HG03159 (cell line): ENCODE results near the gene SAMD10.

Experiments used
- ATAC-seq: cut with Tn5 transposase; IDR thresholded peaks from one replicate; pipeline ENCODE4 v1.9.1; 2021; ENCODE audit warnings: mild to moderate bottlenecking, moderate library complexity; ENCODE audit not compliant: unreplicated experiment

The SAMD10 gene

DNA sequence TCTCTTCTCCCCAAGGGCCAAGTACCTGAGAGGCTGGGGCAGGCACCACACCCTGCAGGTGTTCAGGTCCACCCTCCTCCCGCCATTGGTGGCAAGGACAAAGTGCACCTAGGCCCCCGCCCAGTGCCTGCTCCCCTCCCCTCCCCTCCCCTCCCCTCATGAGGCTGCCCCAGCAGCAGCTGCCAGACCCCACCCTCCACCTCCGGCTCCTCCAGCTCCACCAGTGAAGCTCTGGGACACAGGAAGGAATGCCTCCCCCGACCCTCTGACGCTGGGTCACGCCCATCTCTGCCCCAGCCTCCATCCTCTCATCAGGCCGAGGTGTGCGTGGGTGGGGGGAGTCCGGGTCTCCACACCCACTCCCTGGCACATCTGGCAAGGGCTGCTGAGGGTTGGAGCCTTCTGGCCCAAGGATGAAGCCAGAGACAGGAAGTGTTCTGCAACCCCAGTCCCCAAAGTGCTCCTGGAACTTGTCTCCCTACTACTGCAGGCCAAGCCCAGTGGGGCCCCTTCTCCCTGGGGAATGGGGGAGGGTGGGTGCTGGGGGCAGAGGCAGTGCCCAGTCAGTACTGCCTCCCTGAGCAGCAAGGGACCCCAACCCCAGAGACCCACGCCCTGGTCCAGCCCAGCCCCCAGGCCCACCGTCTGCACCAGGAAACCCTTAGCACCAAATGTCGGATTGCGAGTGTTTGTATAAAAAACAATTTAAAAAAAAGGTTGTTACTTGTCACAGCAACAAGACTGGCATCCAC lies 21.6 kb downstream of the SAMD10 start:
- ATAC-seq = no peak

DNA sequence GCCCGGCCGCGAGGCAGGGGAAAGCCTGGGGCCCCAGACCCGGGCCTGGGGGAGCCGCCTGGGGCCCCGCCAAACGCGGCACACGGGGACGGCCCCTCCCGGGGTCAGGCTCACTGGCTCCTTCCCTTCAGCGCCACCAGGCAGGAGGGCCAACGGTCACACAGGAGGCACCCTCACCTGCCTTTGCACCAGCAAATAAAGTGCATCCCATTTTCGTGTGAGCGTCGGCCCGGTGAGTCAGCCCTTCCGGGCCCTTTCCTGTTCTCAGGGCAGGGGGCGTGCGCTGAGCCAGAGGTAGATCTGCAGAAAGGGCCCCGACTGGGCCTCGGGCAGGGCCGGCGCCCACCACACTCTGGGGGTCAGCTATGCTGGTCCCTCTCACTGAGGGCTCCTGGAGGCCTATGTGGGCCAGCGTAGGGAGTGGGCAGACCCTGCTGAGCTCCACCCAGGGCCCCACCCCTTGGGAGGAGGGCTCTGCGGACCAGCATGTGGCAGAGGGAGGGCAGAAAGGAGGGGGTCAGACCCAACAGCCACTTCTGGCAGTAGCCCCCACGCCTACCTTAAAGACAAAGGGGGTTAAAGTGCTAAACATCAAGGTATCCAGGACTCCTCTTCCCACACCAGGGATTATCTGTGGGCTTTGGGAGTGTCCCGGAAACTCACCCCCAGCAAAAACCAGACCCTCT lies 22.3 kb downstream of the SAMD10 start:
- no peak for ATAC-seq

DNA sequence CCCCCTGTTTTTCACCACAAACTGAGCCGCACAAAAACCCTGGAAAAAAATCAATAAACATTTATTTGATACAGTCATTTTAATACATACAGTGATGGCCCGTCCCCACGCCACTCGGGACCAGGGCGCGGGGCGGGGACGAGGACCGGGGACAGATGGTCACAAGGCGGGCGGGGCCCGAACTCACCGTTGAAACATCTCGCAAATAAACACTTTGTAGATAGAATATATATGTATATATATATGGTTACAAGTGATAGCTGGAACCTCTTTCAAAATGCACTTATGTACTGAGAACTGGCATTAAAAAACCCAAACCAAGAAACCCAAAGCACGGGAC lies 22.8 kb downstream of the SAMD10 start:
- peak; percentile 11 for ATAC-seq

DNA sequence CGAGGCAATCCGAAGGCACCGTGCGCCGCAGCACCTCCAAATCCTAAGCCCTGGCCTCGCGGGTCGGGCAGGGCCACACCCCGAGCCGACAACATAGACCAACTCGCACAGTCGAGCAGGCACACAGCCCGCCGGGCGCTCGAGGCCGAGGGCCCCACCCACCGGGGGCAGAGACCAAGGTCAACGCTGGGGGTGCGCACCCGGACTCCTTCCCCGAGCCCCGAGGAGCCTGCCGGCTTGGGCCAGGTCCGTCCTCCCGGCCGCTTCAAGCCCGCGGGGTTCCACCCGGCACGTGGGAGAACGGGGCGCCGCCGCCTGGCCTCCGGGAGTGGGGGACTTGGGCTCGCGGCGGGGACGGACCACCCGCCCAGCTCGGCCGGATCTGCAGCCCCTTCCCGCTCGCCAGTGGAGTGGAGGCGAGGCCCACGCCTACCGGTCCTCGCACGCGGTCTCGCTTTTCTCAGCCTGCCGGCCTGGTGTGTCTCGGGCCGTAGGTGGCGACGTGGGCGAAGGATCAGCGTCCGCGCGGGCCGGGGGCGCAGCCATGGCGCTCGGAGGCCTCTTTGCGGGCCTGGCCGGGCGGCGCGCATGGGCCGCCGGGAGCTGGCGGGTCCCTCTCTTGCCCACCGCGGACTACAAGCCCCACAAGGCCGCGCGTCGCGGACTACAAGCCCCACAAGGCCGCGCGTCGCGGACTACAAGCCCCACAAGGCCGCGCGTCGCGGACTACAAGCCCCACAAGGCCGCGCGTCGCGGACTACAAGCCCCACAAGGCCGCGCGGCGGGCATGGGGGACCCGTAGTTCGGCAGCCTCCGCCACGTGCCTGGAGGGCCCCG lies 23.4 kb downstream of the SAMD10 start, which contains the start of gene UCKL1:
Gene UCKL1 (minus strand): TSS at position 590 of the 837 bp plus-strand sequence. CDS start 44 bp downstream, at position 546.
- ATAC-seq = peak; percentile 69

DNA sequence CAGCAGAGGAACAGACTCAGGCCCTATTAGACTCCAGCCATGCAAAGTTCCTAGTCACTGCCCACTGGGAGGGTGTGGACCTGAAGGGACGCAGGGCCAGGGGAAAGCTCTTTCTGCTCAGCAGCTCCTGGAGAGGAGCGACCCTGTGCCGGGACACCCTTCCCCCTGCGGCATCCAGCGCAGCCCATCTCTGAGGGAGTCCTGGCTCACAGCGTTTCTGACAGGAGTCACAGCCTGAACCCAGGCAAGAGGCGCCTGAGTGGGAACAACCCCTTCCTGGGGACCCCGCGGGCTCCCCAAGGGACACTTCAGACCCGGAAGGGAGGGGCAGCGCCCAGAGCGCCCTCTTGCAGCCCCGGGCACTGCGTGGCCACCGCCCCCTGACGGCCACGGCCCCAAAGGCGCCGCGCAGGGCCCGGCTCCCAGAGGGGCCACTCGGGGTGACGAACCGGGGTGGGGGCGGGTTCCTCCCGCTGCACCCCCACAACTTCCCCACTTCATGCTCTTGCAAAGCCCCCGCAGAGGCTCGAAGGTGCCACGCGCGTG lies 24.1 kb downstream of the SAMD10 start:
- peak; percentile 23 for ATAC-seq

DNA sequence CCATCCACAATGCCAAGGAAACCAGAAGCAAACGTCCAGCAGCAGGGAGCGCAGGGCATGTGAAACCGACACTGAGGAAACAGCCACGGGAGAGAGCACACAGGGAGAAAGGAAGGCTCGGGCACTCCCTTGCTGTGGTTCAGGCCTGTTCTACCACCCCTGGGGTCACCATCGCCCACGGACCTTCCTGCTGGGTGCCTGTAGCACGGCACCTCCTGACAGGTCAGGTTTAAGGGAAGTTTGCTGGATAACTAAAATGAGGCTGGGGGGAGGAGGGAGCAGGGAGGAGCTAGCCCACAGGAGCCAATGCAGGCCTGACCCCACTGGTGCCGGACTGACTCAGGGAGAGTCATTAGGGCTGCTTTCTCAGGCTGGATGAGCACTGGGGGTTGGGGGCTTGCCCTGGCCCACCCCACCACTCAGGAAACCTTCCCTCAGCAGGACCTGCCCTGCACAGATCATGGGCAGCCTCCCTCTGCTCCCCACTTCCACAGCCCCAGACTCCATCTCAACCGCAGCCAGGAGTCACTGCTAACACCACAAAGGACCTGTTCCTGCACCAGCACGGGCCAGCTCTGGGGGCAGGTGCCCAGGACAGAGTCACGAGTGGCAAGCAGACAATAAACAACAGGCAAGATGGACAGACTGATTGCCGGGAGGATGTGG lies 25.5 kb downstream of the SAMD10 start:
- ATAC-seq = no peak

DNA sequence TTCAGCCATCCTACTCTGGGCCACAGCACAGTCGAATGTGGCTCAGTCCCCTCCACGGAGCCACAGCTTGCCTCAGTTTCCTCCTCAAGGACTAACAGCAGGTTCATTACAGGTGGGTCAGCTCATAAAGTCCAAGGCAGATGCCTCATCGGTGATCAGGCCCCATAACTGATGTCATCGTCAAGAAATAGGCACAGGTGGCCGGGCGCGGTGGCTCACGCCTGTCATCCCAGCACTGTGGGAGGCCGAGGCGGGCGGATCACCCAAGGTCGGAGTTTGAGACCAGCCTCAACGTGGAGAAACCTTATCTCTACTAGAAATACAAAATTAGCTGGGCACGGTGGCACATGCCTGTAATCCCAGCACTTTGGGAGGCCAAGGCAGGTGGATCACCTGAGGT lies 26.7 kb downstream of the SAMD10 start:
- ATAC-seq = no peak

DNA sequence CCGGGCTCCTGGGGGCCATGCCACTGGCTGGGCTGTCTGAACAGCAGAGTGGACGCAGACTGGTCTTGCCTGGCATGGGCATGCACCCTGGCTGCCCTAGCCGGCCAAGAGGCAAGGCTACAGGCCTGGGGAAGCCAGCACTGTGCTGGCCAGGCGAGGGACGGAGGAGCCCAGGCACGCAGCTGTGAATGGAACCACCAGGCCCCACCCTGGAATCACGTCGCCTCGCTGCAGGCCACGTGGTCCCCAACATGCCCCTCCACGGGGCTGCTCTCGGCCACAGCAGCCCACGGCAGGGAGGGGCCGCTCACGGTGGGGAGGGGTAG lies 27.3 kb downstream of the SAMD10 start:
- ATAC-seq = no peak

DNA sequence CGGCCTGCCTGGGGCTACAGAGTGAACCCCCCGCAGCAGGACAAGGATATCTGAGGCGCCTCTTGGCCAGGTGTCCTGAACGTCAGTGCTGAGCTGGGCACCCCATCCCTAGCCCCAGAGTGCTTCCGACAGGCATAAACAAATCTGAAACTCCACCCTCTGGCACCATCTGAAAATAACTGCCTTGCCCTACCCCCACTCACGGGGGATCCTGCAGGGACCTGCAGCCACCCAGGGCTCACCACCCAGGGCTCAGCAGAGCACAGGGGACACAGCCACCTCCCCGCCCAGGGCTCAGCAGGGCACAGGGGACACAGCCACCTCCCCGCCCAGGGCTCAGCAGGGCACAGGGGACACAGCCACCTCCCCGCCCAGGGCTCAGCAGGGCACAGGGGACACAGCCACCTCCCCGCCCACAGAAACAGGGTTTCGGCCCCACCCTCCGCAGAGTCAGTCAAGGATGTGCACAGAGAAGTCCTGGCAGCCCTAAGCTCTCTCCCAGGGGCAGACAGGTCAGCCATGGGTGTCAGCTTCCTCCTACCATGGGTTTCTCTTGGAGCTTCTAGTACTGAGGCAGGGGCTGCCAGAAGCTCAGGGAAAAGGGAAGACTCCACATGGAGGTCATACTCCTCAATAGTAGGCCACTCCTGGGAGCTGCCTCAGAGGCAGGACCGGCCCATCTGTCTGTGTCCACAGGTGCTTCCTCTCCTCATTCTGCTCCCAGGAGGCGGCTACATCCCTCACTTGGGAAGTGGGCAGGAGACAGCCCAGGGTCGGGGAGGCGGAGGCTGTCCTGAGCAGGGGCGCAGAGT lies 27.8 kb downstream of the SAMD10 start:
- no peak for ATAC-seq

DNA sequence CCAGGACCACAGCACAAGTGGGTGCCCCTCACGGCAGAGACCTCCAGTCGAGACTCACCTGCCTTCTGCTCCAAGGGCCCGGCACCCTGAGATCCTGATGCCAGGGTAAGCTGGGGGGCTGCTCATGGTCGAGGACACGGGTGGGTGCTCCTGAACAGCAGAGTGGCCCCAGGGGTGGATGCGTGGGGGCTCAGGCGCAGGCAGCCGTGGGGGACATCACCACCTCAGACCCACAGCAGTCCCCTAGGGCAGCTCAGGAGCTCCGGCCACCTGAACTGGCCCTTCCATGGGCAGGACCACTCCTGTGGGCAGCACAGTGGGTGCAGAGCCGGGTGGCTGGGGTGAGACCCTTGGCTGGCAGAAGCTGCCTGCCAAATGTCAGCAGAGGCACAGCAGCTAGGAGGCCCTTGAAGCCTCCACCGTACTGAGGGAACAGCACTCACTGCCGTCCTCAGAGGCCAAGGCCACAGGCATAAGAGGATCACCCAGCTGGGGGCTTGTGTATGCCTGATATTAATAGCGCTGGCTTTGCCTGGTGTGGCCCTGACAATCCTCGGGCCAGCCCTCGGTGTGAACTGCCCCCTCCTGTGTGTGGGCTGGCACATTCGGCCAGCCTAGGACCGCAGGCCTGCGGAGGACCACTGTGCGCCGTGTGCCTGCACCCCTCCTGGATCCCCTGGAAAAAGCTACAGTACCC lies 28.6 kb downstream of the SAMD10 start:
- ATAC-seq = no peak

DNA sequence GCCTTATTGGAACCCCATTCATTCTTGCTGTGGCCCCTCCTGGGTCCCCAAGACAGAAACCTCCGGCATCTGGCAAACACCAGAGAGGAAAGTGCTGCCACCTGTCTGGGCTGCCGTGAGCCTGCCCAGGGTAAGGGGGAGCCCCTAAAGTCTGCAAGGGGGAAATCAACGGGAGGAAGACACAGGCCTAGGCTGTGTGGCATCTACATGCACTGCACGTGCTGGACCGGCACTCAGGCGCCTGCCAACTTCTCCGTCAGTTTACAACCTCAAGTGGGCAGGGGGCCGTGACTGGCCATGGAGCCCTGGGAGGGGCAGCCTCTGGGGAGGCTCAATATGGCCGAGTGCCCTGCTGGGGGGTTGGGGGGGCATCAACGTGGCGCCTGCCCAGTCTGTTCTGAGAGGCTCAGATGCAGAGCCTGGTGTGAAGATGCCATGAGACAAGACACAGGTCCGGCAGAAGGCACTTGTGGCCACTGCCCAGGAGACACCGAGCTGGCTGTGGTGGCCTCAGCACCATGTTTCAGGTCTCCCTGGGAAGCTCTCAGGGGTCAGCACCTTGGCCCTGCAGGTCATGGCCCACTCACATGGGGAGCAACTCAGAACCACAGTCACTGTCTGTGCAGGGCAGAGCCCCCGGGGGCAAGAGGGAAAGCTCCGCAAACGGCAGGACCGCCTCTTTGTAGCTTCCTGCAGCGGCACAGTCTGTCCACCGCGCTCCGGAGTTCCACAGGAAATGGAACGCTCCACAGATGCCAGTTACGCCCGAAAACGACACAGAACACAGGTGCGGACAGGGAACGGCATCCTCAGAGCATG lies 31.6 kb downstream of the SAMD10 start:
- ATAC-seq = no peak

DNA sequence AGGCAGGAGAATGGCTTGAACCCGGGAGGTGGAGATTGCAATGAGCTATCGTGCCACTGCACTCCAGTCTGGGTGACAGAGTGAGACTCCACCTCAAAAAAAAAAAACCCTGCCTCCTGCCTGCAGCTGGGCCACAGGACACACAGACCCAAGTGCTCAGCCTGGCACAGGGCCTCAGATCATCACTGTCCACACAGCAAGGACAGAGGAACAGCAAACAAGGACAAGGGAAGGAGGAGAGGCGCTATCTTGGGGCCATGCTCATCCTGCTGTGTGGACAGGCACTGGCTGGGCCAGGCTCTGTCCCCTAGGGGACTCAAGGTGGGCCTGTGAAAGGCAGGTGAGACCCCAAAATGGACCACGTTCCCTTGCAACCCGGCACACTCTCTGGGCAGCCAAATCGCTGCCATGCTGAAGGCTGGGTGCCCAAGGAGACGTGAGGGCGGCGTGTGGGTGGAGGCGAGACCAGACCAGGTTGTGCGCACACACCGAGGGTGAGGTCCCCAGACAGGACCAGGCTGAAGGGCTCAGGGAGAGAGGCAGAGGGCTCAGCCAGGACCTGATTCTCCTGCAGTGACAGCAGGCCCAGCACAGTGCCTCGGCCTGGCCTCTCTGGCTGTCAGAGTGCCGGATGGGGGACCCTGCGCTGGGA lies 32.3 kb downstream of the SAMD10 start:
- no peak for ATAC-seq

DNA sequence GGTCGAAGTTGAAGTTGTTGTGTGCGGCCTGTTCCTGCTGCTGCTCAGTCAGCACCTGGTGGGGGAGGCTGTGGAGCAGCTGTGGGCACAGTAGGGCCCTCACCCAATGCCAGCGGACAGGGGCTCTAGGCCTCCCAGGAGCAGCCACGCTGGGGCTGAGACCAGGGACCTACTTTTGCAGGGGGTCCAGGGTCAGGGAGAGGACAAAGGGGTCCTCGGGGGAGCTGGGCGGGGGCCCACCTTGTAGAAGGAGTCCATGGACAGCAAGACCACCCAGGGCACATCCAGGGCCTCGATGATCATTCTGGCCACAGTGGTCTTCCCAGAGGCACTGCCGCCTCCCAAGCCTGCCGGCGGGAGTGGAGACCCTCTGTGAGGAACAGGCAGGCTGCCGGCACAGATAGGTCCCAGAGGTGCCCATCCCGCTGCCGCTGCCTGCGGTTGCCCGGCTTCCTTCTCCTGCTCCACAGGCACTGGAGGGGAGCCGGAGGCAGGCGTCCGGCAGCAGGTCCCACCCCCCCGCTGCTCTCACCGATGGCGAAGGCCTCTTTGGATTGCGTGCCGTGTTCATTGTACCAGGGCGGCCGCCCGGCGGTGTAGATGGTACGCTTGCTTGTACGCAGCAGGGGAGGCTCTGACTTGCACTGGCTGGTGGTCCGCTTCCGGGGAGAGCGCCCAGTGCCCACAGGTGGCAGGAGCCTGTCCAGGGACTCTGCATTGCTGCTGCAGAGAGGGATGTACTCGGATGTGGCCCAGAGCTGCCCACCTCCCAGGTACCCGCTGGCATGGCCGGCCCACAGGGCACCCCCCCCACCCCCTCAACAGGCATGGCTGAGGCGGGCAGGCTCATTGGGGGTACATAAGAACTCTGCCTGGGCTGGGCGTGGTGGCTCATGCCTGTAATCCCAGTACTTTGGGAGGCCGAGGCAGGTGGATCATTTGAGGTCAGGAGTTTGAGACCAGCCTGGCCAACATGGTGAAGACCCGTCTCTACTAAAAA lies 33.2 kb downstream of the SAMD10 start:
- ATAC-seq = no peak

DNA sequence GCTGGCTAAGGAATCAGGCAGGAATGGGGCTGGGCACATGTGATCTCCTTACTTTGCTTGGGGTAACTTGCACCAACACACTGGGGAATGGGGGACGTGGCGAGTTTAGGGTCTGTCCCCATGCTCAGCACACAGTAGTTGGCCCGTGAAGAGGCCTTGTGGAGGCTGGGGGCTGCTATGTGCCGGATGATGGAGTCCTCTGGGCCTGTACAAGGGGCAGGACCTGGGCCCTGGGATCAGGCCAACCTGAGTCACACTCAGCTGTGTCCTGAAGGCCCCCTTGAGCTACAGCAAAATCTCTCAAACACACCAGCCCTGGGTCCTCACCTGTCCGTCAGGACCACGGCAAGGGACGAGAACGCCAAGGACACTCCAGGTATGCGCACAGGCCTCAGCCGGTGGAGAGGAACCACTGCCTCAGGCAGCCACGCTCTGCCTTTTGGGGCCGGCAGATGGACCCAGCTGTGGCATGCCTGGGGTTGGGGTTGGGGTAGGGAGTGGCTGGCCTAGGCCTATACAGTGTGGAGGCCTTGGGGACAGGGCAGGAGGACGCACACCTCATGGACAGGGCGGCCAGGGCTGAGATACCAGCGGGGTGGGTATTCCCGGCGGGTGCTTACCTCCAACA lies 34.3 kb downstream of the SAMD10 start:
- ATAC-seq = no peak

DNA sequence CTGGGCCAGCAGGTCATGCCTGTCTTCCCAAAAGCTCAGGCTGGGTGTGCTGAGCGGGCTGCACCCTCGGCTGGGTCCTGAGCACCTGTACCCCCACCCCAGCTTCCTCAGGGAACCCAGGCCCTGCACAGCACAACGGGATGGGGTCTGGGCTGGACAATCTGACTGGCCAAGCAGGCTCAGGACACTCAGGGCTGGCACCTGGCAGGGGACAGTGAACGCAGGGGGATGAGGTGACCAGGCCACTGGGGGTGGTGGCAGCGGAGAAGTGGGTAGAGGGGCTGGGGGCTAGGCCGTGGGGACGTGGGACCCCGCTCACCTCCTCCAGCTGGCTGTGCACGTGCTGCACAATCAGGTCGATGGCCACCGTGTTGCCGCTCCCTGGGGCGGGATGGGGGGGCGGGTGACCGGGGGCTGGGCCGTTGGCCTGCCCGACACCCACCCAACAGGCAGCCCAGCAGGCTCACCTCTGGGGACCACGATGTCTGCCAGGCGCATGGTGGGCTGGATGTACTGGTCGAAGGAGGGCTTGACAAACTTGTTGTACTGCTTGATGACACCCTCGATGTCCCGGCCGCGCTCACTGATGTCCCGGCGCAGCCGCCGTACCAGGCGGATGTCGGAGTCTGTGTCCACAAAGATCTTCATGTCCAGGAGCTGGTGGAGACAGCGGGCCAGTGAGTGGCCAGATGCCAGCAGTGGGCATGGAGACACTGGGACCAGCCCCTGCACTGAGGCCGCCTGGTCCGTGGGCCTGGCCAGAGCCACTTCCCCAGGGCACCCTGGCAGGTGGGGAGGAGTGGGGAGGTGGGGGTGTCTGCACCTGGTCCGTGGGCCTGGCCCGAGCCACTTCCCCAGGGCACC lies 35.1 kb downstream of the SAMD10 start:
- no peak for ATAC-seq

DNA sequence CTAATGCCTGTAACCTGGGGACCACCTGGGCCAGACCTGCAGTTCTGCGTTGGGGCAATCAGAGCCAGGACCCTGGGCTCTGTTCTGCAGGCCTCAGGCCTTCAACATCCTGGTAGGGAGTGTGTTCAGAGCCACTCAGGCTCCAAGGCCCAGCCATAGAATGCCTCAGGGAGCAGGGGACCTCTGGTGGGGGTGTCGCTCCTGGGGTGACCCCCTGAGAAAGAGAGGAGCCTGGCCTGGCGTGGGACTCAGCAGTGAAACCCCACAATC lies 35.7 kb downstream of the SAMD10 start:
- ATAC-seq = no peak
